IMR-90 (cell line): ENCODE results near the gene PELI3.

Experiments
- CEBPB ChIP-seq: IDR thresholded peaks from 2 replicates; pipeline ENCODE4 v1.6.1; 2012; ENCODE audit warnings: low read depth, low read length, improper control_type of control experiment
- CHD1 ChIP-seq: IDR thresholded peaks from 2 replicates; pipeline ENCODE4 v1.6.1; 2012; ENCODE audit warnings: low read depth, low read length, improper control_type of control experiment
- CTCF ChIP-seq: conservative IDR thresholded peaks from 2 replicates; pipeline ENCODE4 v1.5.1; 2012; ENCODE audit warnings: mild to moderate bottlenecking, low read depth, low read length, improper control_type of control experiment
- ELK1 ChIP-seq: fragments of 150-350 bp; IDR thresholded peaks from 2 replicates; pipeline ENCODE4 v1.6.1; 2016; ENCODE audit warnings: low read depth, mild to moderate bottlenecking, low read length, moderate library complexity, borderline replicate concordance
- MAFK ChIP-seq: IDR thresholded peaks from 2 replicates; pipeline ENCODE4 v1.6.1; 2012; ENCODE audit warnings: low read depth, low read length, improper control_type of control experiment
- MAZ ChIP-seq: IDR thresholded peaks from 2 replicates; pipeline ENCODE4 v1.6.1; 2012; ENCODE audit warnings: low read depth, mild to moderate bottlenecking, low read length, improper control_type of control experiment, moderate library complexity, borderline replicate concordance
- NFE2L2 ChIP-seq: fragments of 150-350 bp; IDR thresholded peaks from 2 replicates; pipeline ENCODE4 v1.6.1; 2016; ENCODE audit warnings: low read depth, mild to moderate bottlenecking, low read length
- POLR2A ChIP-seq: IDR thresholded peaks from 2 replicates; pipeline ENCODE4 v1.6.1; 2012; ENCODE audit warnings: mild to moderate bottlenecking, low read depth, low read length
- RAD21 ChIP-seq: IDR thresholded peaks from 2 replicates; pipeline ENCODE4 v1.6.1; 2012; ENCODE audit warnings: low read length, improper control_type of control experiment
- RFX5 ChIP-seq: IDR thresholded peaks from 2 replicates; pipeline ENCODE4 v1.8.0; 2012; ENCODE audit warnings: low read depth, mild to moderate bottlenecking, low read length, moderate library complexity

DNA sequence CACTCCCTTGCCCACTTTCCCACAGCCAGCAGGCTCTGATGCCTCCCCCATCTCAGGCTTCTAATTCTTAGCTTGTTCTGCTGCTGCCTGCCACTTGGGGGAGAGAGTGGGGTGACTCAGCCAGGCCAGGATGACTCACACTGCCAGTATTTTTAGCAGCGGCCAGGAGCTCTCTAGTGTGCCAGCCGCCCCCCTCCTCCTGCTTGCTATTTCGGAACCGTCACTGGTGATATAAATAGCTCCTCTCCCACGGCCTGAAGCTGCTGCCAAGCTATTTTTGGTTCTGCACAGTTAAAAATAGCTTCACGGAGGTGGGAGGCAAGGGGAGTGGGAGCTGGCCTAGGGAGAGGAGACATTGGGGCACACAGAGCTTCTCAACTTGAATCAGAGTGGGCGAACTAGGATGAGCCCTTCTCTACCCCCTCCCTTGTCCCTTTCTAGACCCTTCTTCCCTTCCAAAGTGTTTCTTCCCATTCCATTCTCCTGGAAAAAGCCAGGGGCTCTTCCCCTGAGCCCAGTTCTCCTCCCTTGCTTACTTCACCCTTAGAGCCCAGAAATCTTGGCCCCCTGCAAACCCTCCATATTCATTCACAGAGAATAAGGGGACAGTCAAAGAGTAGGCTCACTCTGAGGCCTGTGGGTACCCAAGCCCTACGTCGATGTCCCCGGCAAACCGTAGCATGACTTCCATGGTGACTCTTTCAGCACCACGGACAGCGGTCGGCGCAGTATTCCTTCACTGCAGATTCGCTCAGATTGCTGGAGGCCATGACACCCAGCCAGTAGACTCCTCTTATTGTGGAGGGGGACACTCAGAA, 48.3 kb upstream of the PELI3 start:
- peak; percentile 72 for TF ChIP-seq CTCF
- peak; percentile 96 for TF ChIP-seq MAZ
- no peak for TF ChIP-seq ELK1
- TF ChIP-seq POLR2A = no peak
- no peak for TF ChIP-seq CHD1
- TF ChIP-seq RAD21 = peak; percentile 26; the same call in 1 of the 2 replicates
- no peak for TF ChIP-seq MAFK
- peak; percentile 59; the same call in 1 of the 2 replicates for TF ChIP-seq NFE2L2
- TF ChIP-seq CEBPB = peak; percentile 55; the same call in 1 of the 2 replicates
- 0 out of 2 replicates have a peak, but pooled peaks have one; percentile 4 for TF ChIP-seq RFX5
